Esophagus muscularis mucosa (tissue), 4 donors: ENCODE data around the gene NCAM1. TPM values are rescaled to one million over a fixed set of nuclear protein-coding genes. Genes with fewer than 3 reads are reported as not detected.
A peak's percentile ranks its signal among the peaks of the same experiment; 100 is the strongest.

Source experiments
- DNase-seq: peaks from one replicate; pipeline ENCODE4 v3.0.0-alpha.2; 2017; ENCODE audit errors: extremely low spot score
- H3K27ac ChIP-seq, 4 donors: fragments of 200-600 bp; sonication (generic); replicated peaks in 1 of 4; 1 replicate in 3 of 4; 2 replicates in 1 of 4; pipeline ENCODE4 v1.5.1; 2016 to 2019; ENCODE audit warnings: mild to moderate bottlenecking in 1 of 4
- H3K27me3 ChIP-seq, 4 donors: fragments of 200-600 bp; sonication (generic); one replicate each; pipeline versions ENCODE4 v1.5.1 to v1.6.0; 2016 to 2019
- H3K36me3 ChIP-seq, 4 donors: fragments of 200-600 bp; sonication (generic); one replicate each; pipeline ENCODE4 v1.5.1; 2016 to 2019
- H3K4me1 ChIP-seq, 4 donors: fragments of 200-600 bp; sonication (generic); one replicate each; pipeline ENCODE4 v1.5.1; 2016 to 2019
- H3K4me3 ChIP-seq, 4 donors: fragments of 200-600 bp; sonication (generic); 1 replicate in 2 of 4; 2 replicates in 2 of 4; pipeline ENCODE4 v1.5.1; 2016 to 2019; ENCODE audit warnings: mild to moderate bottlenecking in 4 of 4, moderate library complexity in 1 of 4
- H3K9me3 ChIP-seq, 4 donors: fragments of 200-600 bp; sonication (generic); 1 replicate in 3 of 4; 2 replicates in 1 of 4; pipeline ENCODE4 v1.5.1; 2016 to 2019
- EP300 ChIP-seq: sonication (generic); formaldehyde crosslinking; IDR thresholded peaks from one replicate; pipeline ENCODE4 v1.6.1; 2017; ENCODE audit warnings: antibody characterized with exemption
- POLR2A ChIP-seq: fragments of 450-650 bp; IDR thresholded peaks from one replicate; pipeline ENCODE4 v1.6.1; 2017; ENCODE audit warnings: antibody characterized with exemption, moderate library complexity, mild to moderate bottlenecking, low read depth
- POLR2AphosphoS5 ChIP-seq, 2 donors: sonication (generic); formaldehyde crosslinking; IDR thresholded peaks; one replicate each; pipeline ENCODE4 v1.6.1; 2017; ENCODE audit warnings: antibody characterized with exemption in 2 of 2
- WGBS: methylation state at CpG from one replicate; pipeline ENCODE4 v1.1.5; 2018; 5-methylcytosine and 5-hydroxymethylcytosine counted together
- intact Hi-C: fragments of 100-400 bp; cut with DNase I; formaldehyde crosslinking; loops from one replicate; pipeline ENCODE4 v1.15.1; 2023
- total RNA-seq, 4 donors: library from RNA; depleted of rRNA; stranded (reverse); fragments of >200 nt; gene quantifications; one replicate each; pipeline versions ENCODE4 v1.1.0 to v1.2.1, GENCODE V29; 2016
- TF ChIP-seq, protein P1 (sequence below), 3 experiments: fragments of 200-600 bp in 2 of 3; fragments of 450-650 bp in 1 of 3; sonication (generic) in 2 of 3; IDR thresholded peaks; one replicate each; pipeline ENCODE4 v1.5.1; 2017 to 2019; ENCODE audit warnings: antibody characterized with exemption in 3 of 3, mild to moderate bottlenecking in 2 of 3, moderate library complexity in 1 of 3

The NCAM1 gene
- total RNA-seq, 4 donors from 2014 or later = 83.5 to 161 (median 95.2) TPM

DNA sequence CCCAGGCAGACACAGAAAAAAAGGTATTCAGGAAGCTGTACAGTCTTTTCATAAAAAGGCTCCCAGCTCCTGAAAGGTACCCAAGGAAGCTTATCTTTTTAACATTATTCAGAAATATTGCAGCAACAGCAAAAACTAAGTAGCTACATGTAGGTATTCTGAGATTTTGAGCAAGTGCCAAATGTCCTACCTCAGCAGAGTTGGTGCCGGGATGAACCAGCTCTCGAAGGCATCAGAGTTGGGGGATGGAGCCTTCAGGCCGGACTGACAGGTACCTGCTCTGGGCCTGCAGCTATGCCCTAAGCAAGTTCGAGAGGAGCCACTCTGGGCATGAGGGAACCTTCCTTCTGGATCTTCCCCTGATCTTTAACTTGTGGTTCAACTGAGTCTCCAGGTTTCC lies 276.0 kb downstream of the NCAM1 start:
- TF ChIP-seq POLR2AphosphoS5 (IDR thresholded peaks at IDR 0.05) = no peak
- TF ChIP-seq, protein P1, sequence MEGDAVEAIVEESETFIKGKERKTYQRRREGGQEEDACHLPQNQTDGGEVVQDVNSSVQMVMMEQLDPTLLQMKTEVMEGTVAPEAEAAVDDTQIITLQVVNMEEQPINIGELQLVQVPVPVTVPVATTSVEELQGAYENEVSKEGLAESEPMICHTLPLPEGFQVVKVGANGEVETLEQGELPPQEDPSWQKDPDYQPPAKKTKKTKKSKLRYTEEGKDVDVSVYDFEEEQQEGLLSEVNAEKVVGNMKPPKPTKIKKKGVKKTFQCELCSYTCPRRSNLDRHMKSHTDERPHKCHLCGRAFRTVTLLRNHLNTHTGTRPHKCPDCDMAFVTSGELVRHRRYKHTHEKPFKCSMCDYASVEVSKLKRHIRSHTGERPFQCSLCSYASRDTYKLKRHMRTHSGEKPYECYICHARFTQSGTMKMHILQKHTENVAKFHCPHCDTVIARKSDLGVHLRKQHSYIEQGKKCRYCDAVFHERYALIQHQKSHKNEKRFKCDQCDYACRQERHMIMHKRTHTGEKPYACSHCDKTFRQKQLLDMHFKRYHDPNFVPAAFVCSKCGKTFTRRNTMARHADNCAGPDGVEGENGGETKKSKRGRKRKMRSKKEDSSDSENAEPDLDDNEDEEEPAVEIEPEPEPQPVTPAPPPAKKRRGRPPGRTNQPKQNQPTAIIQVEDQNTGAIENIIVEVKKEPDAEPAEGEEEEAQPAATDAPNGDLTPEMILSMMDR (IDR thresholded peaks at IDR 0.05) = no peak
- TF ChIP-seq POLR2A = no peak
- TF ChIP-seq EP300 = no peak
- WGBS = 100% methylated on average over 4 of the region's 4 CpGs
- no peaks in the 10 kb centered on the region for H3K27me3 ChIP-seq
- H3K27ac ChIP-seq = no peak overlapping the region
- intact Hi-C loops = no loop called here
- H3K4me1 ChIP-seq = peaks cover 0 to 19% (median 16%) of the 10 kb centered on the region in 4 donors
- H3K9me3 ChIP-seq = no peaks in the 10 kb centered on the region
- peaks cover 0 to 58% (median 37%) of the 10 kb centered on the region in 4 donors for H3K36me3 ChIP-seq
- H3K4me3 ChIP-seq = no peak overlapping the region
- DNase-seq = peak; percentile 60

DNA sequence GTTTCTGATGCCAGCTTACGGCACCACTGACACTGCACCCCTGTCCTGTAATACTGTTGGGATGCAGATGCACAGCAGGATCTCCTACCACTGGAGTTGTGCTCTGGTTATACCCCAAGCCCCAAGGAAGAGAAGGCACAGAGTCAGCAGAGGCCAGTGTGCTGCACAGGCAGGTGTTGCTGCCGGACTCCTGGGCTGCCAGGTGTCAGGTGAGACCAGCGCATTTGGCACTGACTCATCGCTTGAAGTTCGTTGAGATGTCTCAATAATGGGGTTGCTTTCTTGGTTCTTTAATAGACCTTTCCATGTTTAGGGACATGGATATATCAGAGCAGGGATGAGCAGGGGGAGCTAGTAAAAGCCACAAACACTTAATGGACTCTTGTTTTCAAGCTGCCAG lies 277.5 kb downstream of the NCAM1 start:
- H3K27me3 ChIP-seq = no peaks in the 10 kb centered on the region
- H3K4me3 ChIP-seq = no peak overlapping the region
- intact Hi-C loops = no loop called here
- peaks cover 0 to 46% (median 27%) of the 10 kb centered on the region in 4 donors for H3K36me3 ChIP-seq
- DNase-seq = peak; percentile 64
- H3K4me1 ChIP-seq = peaks cover 0 to 34% (median 27%) of the 10 kb centered on the region in 4 donors
- WGBS = 97% methylated on average over 4 of the region's 5 CpGs
- no peaks in the 10 kb centered on the region for H3K9me3 ChIP-seq
- TF ChIP-seq POLR2A (no peak), EP300 (no peak), POLR2AphosphoS5 (IDR thresholded peaks at IDR 0.05) (no peak)
- TF ChIP-seq, protein P1 (IDR thresholded peaks at IDR 0.05) = no peak
- no peak overlapping the region for H3K27ac ChIP-seq

DNA sequence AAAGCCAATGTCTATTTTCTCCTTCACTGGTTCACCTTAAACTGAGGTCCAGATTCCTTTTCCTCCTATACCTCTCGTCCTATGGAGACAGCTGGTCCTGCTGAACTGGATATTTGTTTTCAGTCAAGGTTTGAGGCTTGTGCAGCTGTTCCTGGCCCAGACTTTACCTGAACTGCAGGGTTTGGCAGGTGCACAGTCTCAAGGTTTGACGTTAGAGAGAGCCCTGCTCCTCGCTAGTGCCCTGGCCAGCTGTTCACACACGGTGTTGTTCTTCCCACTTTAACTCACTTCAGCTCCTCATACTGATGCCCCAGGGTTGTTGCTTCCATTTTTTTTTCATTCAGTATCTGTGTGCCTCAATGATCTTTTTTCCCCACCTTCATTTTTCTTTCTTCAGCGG lies 279.2 kb downstream of the NCAM1 start:
- H3K36me3 ChIP-seq = peaks cover 0 to 42% (median 15%) of the 10 kb centered on the region in 4 donors
- 90% methylated on average over 5 of the region's 5 CpGs for WGBS
- no peaks in the 10 kb centered on the region for H3K27me3 ChIP-seq
- no peak for TF ChIP-seq POLR2A
- TF ChIP-seq, protein P1 (IDR thresholded peaks at IDR 0.05) = no peak
- no peak overlapping the region for H3K4me3 ChIP-seq
- DNase-seq = no peak
- peaks cover 0 to 38% (median 32%) of the 10 kb centered on the region in 4 donors for H3K4me1 ChIP-seq
- peak overlapping the region in 1 of 4 donors; percentile 75 for H3K27ac ChIP-seq
- no peaks in the 10 kb centered on the region for H3K9me3 ChIP-seq
- intact Hi-C loops = loop anchor here (10.0 kb wide), 1 partner anchor 116 kb away; no protein-coding TSS in a partner anchor

DNA sequence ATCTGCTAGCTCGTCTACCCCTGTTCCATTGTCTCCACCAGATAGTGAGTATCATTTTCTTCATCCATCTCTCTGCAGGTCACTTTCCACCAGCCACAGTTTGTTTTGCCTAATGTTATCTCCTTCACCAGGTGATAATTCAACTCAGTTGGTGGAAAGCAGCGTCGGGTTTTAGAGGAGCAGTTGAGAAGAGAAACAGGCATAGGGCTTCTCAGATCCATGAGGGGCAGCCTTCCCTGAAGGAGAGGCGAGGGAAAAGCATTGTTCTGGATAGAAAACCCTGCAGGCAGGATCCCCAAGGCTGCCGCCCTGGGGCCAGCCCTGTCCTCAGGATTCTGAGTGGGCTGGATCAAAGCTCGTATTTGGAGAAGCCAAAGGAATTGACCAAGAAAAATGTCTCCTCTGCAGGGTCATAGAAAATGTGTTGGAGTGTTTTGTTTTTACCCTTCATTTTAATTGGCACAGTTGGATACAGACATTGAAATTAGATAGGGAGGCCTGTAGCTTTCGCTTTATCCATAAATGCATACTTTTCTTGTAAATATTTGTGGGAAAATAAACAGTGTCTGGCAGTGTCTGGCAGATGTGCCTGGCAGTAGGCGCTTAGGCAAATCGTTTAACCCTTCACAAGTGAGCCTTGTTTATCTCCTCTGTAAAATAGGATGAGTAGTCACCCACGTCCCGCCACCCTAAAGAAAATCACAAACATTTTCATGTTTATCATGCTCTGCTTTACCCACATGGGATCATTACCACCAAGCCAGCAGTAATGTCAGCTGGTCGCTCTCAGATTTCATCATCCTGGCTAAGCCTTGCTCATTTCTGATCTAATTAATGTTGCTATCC lies 279.8 kb downstream of the NCAM1 start:
- Histone ChIP-seq H3K4me1 (peaks cover 0 to 38% (median 32%) of the 10 kb centered on the region in 4 donors), H3K9me3 (no peaks in the 10 kb centered on the region), H3K4me3 (no peak overlapping the region), H3K27me3 (no peaks in the 10 kb centered on the region), H3K27ac (peak overlapping the region in 3 of 4 donors; percentile 25 to 84 (median 75)), H3K36me3 (peaks cover 0 to 35% (median 11%) of the 10 kb centered on the region in 4 donors)
- TF ChIP-seq EP300 = no peak
- TF ChIP-seq POLR2AphosphoS5 (IDR thresholded peaks at IDR 0.05) = no peak
- TF ChIP-seq, protein P1 (IDR thresholded peaks at IDR 0.05) = no peak
- TF ChIP-seq POLR2A = no peak
- WGBS = 76% methylated on average over 12 of the region's 12 CpGs
- DNase-seq = no peak
- intact Hi-C loops = loop anchor here (10.0 kb wide), 1 partner anchor 116 kb away; no protein-coding TSS in a partner anchor
